PFSK-1 (cell line): Measurements from ENCODE around the gene HECTD1.

Source experiments
- FOXP2 ChIP-seq: optimal IDR thresholded peaks from 2 replicates; pipeline ENCODE3; 2011; ENCODE audit warnings: borderline replicate concordance, control low read depth, inconsistent platforms; ENCODE audit not compliant: insufficient read depth; ENCODE audit errors: extremely low read length, extremely low read depth
- POLR2AphosphoS5 ChIP-seq: IDR thresholded peaks from 2 replicates; pipeline ENCODE4 v1.6.1; 2012; ENCODE audit warnings: low read depth, mild to moderate bottlenecking, control low read depth, low read length, moderate library complexity
- SIN3A ChIP-seq: IDR thresholded peaks from 2 replicates; pipeline ENCODE4 v1.6.1; 2012; ENCODE audit warnings: mild to moderate bottlenecking, low read length, moderate library complexity, borderline replicate concordance; ENCODE audit not compliant: insufficient read depth
- TAF1 ChIP-seq: IDR thresholded peaks from 2 replicates; pipeline ENCODE4 v1.6.1; 2012; ENCODE audit warnings: low read length, control low read depth, borderline replicate concordance; ENCODE audit not compliant: insufficient read depth
- TF ChIP-seq, protein P1 (sequence below), 2 experiments: IDR thresholded peaks; 2 replicates each; pipeline versions ENCODE4 v1.6.1 to v1.8.0; 2011 to 2012; ENCODE audit warnings: low read depth in 2 of 2, low read length in 2 of 2, control low read depth in 1 of 2, inconsistent platforms in 1 of 2, mild to moderate bottlenecking in 1 of 2, moderate library complexity in 1 of 2; ENCODE audit not compliant: insufficient read depth in 1 of 2

DNA sequence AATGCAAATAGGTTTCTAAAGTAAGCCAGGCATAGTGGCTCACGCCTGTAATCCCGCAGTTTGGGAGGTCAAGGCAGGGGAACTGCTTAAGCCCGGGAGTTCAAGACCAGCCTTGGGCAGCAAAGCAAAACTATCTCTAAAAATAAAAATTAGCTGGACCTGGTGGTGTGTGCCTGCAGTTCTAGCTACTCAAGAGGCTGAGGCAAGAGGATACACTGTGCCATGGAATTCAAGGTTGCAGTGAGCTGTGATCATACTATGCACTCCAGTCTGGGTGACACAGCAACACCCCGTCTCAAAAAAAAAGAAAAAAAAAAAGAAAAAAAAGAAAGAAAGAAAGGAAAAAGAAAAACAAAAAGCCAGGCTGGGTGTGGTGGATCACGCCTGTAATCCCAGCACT is 46.3 kb downstream of the HECTD1 start:
- TF ChIP-seq POLR2AphosphoS5 = no peak
- TF ChIP-seq, protein P1, sequence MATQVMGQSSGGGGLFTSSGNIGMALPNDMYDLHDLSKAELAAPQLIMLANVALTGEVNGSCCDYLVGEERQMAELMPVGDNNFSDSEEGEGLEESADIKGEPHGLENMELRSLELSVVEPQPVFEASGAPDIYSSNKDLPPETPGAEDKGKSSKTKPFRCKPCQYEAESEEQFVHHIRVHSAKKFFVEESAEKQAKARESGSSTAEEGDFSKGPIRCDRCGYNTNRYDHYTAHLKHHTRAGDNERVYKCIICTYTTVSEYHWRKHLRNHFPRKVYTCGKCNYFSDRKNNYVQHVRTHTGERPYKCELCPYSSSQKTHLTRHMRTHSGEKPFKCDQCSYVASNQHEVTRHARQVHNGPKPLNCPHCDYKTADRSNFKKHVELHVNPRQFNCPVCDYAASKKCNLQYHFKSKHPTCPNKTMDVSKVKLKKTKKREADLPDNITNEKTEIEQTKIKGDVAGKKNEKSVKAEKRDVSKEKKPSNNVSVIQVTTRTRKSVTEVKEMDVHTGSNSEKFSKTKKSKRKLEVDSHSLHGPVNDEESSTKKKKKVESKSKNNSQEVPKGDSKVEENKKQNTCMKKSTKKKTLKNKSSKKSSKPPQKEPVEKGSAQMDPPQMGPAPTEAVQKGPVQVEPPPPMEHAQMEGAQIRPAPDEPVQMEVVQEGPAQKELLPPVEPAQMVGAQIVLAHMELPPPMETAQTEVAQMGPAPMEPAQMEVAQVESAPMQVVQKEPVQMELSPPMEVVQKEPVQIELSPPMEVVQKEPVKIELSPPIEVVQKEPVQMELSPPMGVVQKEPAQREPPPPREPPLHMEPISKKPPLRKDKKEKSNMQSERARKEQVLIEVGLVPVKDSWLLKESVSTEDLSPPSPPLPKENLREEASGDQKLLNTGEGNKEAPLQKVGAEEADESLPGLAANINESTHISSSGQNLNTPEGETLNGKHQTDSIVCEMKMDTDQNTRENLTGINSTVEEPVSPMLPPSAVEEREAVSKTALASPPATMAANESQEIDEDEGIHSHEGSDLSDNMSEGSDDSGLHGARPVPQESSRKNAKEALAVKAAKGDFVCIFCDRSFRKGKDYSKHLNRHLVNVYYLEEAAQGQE (IDR thresholded peaks at IDR 0.05; ENCODE audit: insufficient read depth in 1 of 2, low read depth in 2 of 2, low read length in 2 of 2) = no peak
- no peak for TF ChIP-seq TAF1
- no peak for TF ChIP-seq SIN3A
- TF ChIP-seq FOXP2 = no peak
